T1000 (cell line): ENCODE measurements around the gene CISD2.
"Not testable (repeated sequence)": the region's sequence is repeated elsewhere in the genome, so short reads cannot be mapped to it uniquely, and the experiment has no call there.

Experiments used
- DNase-seq: peaks from one replicate; lab custom pipeline; 2025; ENCODE audit warnings: mixed read lengths; lab: John Stamatoyannopoulos, UW

Gene CISD2

DNA sequence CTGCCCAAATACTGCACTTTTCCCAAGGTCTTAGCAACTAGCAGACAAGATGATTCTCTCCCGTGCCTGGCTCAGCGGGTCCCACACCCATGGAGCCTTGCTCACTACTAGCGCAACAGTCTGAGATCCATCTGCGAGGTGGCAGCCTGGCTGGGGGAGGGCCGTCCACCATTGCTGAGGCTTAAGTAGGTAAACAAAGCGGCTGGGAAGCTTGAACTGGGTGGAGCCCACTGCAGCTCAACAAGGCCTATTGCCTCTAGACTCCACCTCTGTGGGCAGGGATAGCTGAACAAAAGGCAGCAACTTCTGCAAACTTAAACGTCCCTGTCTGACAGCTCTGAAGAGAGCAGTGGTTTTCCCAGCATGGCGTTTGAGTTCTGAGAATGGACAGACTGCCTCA is 50.9 kb downstream of the CISD2 start:
- DNase-seq = not testable (repeated sequence)

DNA sequence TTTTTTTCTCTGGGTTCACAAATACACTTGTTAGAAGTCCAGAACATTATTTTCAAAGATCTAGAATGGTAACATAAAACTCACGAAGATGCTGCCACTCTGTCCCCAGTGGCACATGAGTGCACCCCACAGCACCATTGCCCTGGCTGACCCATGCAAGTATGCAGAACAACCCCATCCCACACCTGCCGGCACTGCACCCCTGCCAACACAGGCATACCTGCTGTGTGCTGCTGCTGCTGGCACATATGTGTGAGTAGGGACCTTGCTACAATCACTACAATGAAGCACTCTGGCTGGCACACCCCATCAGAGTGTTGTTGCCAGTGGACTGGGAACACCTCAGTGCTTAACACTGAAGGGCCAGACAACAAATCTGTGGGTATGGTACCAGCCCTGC is 66.9 kb downstream of the CISD2 start:
- no peak for DNase-seq

DNA sequence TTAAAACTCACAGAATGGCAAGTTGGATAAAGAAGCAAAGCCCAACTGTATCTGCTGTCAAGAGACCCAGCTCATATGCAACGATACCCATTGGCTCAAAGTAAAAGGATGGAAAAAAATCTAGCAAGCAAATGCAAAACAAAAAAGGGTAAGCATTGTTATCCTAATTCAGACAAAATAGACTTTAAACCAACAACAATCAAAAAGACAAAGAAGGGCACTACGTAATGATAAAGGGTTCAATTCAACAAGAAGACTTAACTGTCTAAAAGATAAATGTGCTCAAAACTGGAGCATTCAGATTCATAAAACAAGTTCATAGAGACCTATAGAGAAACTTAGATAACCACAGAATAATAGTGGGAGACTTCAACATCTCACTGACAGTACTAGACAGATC is 69.3 kb downstream of the CISD2 start:
- not testable (repeated sequence) for DNase-seq
